HepG2 (cell line): ENCODE data around the gene CTDNEP1. TPM values are rescaled to one million over a fixed set of nuclear protein-coding genes. Genes with fewer than 3 reads are reported as not detected.

Experiments
- BRF2 ChIP-seq: sonication (generic); formaldehyde crosslinking; IDR thresholded peaks from 2 replicates; pipeline ENCODE4 v1.8.1; 2022; ENCODE audit warnings: mild to moderate bottlenecking, missing genetic modification reagents
- DZIP1 ChIP-seq: sonication (generic); formaldehyde crosslinking; IDR thresholded peaks from 2 replicates; pipeline ENCODE4 v1.5.0; 2020; ENCODE audit warnings: mild to moderate bottlenecking, missing genetic modification reagents
- IRF9 ChIP-seq: sonication (generic); formaldehyde crosslinking; IDR thresholded peaks from 2 replicates; pipeline ENCODE4 v1.8.0; 2022; ENCODE audit warnings: missing genetic modification reagents, mild to moderate bottlenecking, borderline replicate concordance
- JDP2 ChIP-seq: sonication (generic); formaldehyde crosslinking; IDR thresholded peaks from 2 replicates; pipeline ENCODE4 v1.8.1; 2022; ENCODE audit warnings: missing genetic modification reagents, borderline replicate concordance
- KLF9 ChIP-seq: IDR thresholded peaks from 2 replicates; pipeline ENCODE4 v1.6.1; 2016; ENCODE audit warnings: low read depth
- MAX ChIP-seq: IDR thresholded peaks from 2 replicates; pipeline ENCODE4 v1.6.1; 2012; ENCODE audit warnings: inconsistent platforms
- NBN ChIP-seq: fragments of 450-650 bp; conservative IDR thresholded peaks from 2 replicates; pipeline ENCODE4 v1.6.1; 2017
- NFATC3 ChIP-seq: sonication (generic); formaldehyde crosslinking; IDR thresholded peaks from 2 replicates; pipeline ENCODE4 v1.5.1; 2020; ENCODE audit warnings: mild to moderate bottlenecking, missing genetic modification reagents
- NR0B2 ChIP-seq: sonication (generic); formaldehyde crosslinking; IDR thresholded peaks from 2 replicates; pipeline ENCODE4 v1.4.0; 2020; ENCODE audit warnings: mild to moderate bottlenecking, missing genetic modification reagents
- RBM22 ChIP-seq: fragments of 200-400 bp; formaldehyde crosslinking; optimal IDR thresholded peaks from 2 replicates; pipeline ENCODE3; 2017; ENCODE audit warnings: mild to moderate bottlenecking, low read length, moderate library complexity
- RFXANK ChIP-seq: IDR thresholded peaks from 2 replicates; pipeline ENCODE4 v1.6.1; 2016
- SMAD3 ChIP-seq: sonication (generic); formaldehyde crosslinking; IDR thresholded peaks from 2 replicates; pipeline ENCODE4 v1.4.0; 2020; ENCODE audit warnings: missing genetic modification reagents
- SYNCRIP ChIP-seq: fragments of 200-400 bp; formaldehyde crosslinking; IDR thresholded peaks from 2 replicates; pipeline ENCODE4 v1.6.1; 2018; ENCODE audit warnings: mild to moderate bottlenecking, low read depth, low read length; ENCODE audit not compliant: insufficient read depth
- TBL1XR1 ChIP-seq: fragments of 150-350 bp; IDR thresholded peaks from 2 replicates; pipeline ENCODE4 v1.6.1; 2014; ENCODE audit warnings: borderline replicate concordance, low read length; ENCODE audit not compliant: partially characterized antibody
- ZBTB43 ChIP-seq: sonication (generic); formaldehyde crosslinking; conservative IDR thresholded peaks from 2 replicates; pipeline ENCODE4 v1.4.0; 2020; ENCODE audit warnings: missing genetic modification reagents
- ZFP41 ChIP-seq: sonication (generic); formaldehyde crosslinking; IDR thresholded peaks from 2 replicates; pipeline ENCODE4 v1.4.0; 2020; ENCODE audit warnings: mild to moderate bottlenecking, missing genetic modification reagents, borderline replicate concordance
- ZIK1 ChIP-seq: sonication (generic); formaldehyde crosslinking; IDR thresholded peaks from 2 replicates; pipeline ENCODE4 v1.5.0; 2020; ENCODE audit warnings: mild to moderate bottlenecking, low read depth, missing genetic modification reagents, borderline replicate concordance
- ZNF256 ChIP-seq: sonication (generic); formaldehyde crosslinking; conservative IDR thresholded peaks from 2 replicates; pipeline ENCODE4 v1.4.0; 2020; ENCODE audit warnings: missing genetic modification reagents
- ZNF580 ChIP-seq: IDR thresholded peaks from 2 replicates; pipeline ENCODE4 v1.6.1; 2016; ENCODE audit warnings: low read depth, borderline replicate concordance
- ZNF605 ChIP-seq: sonication (generic); formaldehyde crosslinking; IDR thresholded peaks from 2 replicates; pipeline ENCODE4 v1.8.0; 2022; ENCODE audit warnings: mild to moderate bottlenecking, missing genetic modification reagents
- ZNF709 ChIP-seq: sonication (generic); formaldehyde crosslinking; IDR thresholded peaks from 2 replicates; pipeline ENCODE4 v1.5.0; 2020; ENCODE audit warnings: mild to moderate bottlenecking, missing genetic modification reagents
- ZNF737 ChIP-seq: sonication (generic); formaldehyde crosslinking; IDR thresholded peaks from 2 replicates; pipeline ENCODE4 v1.5.0; 2020; ENCODE audit warnings: missing genetic modification reagents, mild to moderate bottlenecking, borderline replicate concordance
- ZNF879 ChIP-seq: sonication (generic); formaldehyde crosslinking; IDR thresholded peaks from 2 replicates; pipeline ENCODE4 v1.8.1; 2023; ENCODE audit warnings: missing genetic modification reagents
- polyA plus RNA-seq, 8 experiments: library from polyadenylated mRNA; depleted of rRNA in 3 of 8; stranded (reverse) in 7 of 8; unstranded in 1 of 8; fragments of >200 nt; fragmentation: Illumina TruSeq in 4 of 8; extraction: Trizol in 4 of 8; gene quantifications; 2 replicates each; pipeline versions ENCODE4 v1.2.1 to v1.2.3, GENCODE V29; 2011 to 2016; ENCODE audit warnings: low read depth in 4 of 8, missing spikeins in 1 of 8, mixed read lengths in 1 of 8; ENCODE audit not compliant: insufficient read depth in 1 of 8
- total RNA-seq, 5 experiments: library from RNA; depleted of rRNA; stranded (reverse); fragments of >200 nt; fragmentation: Illumina TruSeq; extraction: Trizol; gene quantifications; 2 replicates each; pipeline ENCODE4 v1.2.3, GENCODE V29; 2016; ENCODE audit warnings: low read depth in 1 of 5

Gene CTDNEP1
- total and polyA plus RNA-seq, 2 of the 13 experiments (the other 11 are each of a cell fraction or from before 2014, with no cell fraction given), result 19.8 to 118 TPM

- TF ChIP-seq DZIP1 (no peak), ZIK1 (CRISPR knock-in tag) (no peak), IRF9 (CRISPR knock-in tag) (no peak), RFXANK (CRISPR knock-in tag) (no peak), ZNF256 (no peak), NFATC3 (no peak), NBN (no peak), ZNF879 (CRISPR knock-in tag) (no peak), MAX (0 out of 2 replicates have a peak, but pooled peaks have one; percentile 58), SYNCRIP (no peak), NR0B2 (CRISPR knock-in tag) (0 out of 2 replicates have a peak, but pooled peaks have one; percentile 43), ZNF737 (CRISPR knock-in tag) (no peak), RBM22 (peak; percentile 33), JDP2 (CRISPR knock-in tag) (no peak), ZFP41 (CRISPR knock-in tag) (no peak), BRF2 (CRISPR knock-in tag) (no peak), ZBTB43 (CRISPR knock-in tag) (no peak), ZNF580 (CRISPR knock-in tag) (no peak), ZNF605 (CRISPR knock-in tag) (no peak), SMAD3 (CRISPR knock-in tag) (no peak), TBL1XR1 (peak; percentile 77), KLF9 (0 out of 2 replicates have a peak, but pooled peaks have one; percentile 48), ZNF709 (CRISPR knock-in tag) (no peak)
These were observed 7.4 kb upstream of the CTDNEP1 start (continued) for GRCh38 chr17:7258731-7259554.
